Dedifferentiated amniotic fluid mesenchymal stem cell (primary cell): ENCODE results near the gene ADIPOR1.
"Not testable (repeated sequence)": the region's sequence is repeated elsewhere in the genome, so short reads cannot be mapped to it uniquely, and the experiment has no call there.

ENCODE experiments used
- DNase-seq: peaks from one replicate; pipeline ENCODE4 v3.0.0-alpha.2; 2016; ENCODE audit errors: extremely low spot score

ADIPOR1 gene, protein sequence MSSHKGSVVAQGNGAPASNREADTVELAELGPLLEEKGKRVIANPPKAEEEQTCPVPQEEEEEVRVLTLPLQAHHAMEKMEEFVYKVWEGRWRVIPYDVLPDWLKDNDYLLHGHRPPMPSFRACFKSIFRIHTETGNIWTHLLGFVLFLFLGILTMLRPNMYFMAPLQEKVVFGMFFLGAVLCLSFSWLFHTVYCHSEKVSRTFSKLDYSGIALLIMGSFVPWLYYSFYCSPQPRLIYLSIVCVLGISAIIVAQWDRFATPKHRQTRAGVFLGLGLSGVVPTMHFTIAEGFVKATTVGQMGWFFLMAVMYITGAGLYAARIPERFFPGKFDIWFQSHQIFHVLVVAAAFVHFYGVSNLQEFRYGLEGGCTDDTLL

DNA sequence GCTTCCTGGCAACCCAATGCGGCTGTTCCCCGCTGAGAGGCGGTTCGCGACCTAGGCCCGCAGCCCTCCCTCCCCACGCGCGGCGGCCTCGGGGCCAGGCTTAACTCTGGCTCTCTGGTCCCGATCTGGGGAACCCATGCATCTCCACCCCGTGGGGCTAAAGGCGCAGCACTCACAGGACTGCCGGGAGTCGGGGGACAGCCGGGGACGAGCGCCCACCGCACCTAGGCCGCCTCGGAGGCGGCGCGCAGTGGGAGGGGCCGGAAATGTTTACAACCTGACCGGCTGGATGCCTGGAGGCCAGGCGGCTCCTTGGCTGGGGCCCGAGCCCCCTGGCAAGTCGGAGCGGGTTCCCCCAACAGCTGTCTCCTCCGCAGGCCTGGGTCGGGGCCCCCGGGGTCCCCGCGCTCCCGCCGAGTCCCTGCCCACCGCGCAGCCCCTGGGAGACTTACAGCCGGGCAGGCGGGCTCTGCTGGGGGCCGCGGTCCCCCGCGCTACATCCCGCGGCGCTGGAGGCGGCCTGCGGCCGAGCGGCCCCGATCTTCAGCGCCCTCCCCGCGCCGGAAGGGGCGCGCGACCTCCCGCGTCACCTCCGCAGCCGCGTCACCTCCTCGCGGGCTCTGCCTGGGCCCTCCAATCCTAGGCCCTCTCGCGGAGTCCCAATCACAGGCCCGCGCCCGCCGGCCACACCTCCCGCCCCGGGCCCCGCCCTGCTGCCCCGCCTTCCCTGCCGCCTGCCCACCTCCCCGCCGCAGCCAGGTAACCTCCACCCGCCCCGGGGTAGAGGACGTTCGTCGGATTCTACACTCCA lies at the start of gene ADIPOR1:
ADIPOR1 (minus strand) TSS at position 580 of the 811 bp plus-strand sequence. CDS start 7,242 bp downstream, outside the sequence.
- peak; percentile 71 for DNase-seq

DNA sequence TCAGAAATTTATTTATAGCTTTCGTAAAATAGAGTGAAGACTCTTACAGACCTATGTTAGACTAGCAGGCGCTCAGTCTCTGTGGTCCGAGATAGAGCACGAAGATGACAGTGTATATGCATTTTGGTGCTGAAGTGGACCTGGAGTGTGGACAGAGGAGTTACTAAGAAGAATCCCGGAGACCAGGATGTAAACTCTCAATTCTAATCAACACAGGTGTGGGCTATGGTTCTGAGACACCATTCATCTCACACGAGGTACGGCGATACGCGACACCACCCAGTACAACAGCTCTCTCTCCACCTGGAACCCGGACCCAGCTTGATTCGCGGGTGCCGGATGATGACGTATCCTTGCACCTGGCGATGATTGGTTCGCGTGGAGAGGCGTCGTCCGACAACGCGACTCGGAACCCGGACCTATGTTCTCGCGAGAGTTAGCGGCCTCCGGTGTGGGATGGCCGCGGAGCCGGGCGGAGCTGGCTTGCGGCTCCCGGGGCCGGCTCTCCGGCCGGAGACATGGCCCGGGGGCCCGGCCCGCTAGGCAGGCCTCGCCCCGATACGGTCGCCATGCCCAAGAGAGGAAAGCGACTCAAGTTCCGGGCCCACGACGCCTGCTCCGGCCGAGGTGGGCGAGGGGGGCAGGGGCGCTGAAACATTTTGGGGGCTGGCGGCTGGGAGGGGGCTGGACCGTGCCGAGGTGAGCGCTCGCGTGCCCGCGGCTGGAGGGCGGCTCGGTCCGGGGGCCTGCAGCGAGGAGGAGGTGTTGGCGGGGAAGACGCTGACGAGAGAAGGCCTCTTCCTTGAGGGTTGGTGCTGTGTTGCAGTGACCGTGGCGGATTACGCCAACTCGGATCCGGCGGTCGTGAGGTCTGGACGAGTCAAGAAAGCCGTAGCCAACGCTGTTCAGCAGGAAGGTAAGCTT lies 49.1 kb upstream of the ADIPOR1 start, which contains the start of gene TMEM183A:
TMEM183A (plus strand) TSS at position 427 of the 924 bp plus-strand sequence; CDS start at position 519, 92 bp downstream.
- peak; percentile 98 for DNase-seq

DNA sequence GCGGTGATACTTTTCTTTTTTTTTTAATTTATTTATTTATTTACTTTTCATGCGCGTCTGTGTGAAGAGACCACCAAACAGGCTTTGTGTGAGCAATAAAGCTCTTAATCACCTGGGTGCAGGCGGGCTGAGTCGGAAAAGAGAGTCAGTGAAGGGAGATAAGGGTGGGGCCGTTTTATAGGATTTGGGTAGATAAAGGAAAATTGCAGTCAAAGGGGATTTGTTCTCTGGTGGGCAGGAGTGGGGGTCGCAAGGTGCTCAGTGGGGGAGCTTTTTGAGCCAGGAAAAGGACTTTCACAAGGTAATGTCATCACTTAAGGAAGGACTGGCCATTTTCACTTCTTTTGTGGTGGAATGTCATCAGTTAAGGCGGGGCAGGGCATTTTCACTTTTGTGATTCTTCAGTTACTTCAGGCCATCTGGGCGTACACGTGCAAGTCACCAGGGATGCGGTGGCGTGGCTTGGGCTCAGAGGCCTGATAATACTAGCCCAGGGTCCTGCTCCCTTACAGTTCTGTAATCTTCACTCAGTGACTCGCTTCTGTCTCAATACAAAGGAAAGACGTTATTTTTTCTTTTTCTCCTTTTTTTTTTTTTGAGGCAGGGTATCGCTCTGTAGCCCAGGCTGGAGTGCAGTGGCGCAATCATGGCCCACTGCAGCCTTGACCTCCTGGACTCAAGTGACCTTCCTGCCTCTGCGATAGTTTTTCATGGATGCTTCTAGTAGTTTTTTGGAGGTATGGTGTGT lies 47.5 kb upstream of the ADIPOR1 start:
- DNase-seq, result not testable (repeated sequence)

DNA sequence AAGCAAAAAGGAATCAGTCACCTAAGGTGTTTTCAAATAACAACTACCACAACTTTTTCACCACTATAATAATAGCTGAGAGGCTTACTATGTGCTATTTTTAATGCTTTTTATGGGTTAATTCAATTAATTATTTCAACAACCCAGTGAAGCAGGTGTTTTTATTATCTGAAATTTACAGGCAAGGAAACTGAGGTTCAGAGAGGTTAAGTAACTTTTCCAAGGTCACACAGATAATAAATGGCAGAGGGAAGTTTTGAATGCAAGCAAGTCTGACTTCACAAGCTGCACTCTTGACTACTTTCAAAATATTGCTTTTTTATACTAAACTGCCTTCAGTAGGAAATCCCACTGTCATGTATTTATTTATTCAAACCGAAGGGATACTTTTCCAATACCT lies 44.8 kb upstream of the ADIPOR1 start:
- DNase-seq, result no peak

DNA sequence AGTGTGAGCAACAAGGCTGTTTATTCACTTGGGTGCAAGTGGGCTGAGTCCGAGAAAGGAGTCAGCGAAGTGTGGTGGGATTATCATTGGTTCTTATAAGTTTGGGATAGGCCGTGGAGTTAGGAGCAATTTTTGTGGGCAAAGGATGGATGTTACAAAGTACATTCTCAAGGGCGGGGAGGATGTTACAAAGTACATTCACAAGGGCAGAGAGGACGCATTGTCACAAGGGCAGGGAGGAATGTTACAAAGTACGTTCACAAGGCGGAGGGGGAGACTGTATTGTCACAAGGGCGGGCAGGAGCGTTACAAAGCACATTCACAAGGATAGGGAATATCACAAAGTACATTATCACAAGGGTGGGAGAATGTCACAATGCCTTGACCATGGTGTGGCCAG lies 43.9 kb upstream of the ADIPOR1 start:
- no peak for DNase-seq

DNA sequence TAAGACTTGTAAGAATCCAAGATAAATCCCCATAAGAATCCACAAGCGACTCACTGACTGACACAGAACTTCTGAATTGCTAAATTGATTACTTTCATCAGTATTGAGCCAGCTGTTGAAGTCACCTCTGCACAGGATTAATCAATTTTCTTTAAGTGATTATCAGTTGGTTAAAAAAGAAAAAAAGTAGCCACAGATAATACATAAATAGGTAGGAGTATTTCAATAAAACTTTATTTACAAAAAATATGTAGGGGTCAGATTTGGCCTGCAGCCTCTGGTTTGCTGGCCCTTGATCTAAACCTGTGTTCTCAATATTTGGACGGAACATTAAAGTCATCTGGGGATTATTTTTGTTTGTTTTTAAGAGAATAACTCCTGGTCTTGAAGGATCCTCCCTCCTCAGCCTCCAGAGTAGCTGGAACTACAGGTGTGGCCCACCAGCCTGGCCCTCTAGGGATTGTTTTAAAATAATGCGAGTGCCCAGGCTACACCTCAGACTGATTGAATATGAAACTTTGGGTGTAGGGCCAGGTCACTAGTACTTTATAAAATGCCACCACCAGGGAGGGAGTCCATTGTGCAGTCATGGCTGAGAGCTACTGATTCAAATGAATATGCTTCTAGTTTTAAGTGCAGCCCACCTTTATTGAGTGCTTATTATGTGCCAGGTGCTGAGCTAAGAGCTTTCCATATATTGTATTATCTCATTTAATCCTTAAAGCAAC lies 42.3 kb upstream of the ADIPOR1 start:
- DNase-seq, result no peak

DNA sequence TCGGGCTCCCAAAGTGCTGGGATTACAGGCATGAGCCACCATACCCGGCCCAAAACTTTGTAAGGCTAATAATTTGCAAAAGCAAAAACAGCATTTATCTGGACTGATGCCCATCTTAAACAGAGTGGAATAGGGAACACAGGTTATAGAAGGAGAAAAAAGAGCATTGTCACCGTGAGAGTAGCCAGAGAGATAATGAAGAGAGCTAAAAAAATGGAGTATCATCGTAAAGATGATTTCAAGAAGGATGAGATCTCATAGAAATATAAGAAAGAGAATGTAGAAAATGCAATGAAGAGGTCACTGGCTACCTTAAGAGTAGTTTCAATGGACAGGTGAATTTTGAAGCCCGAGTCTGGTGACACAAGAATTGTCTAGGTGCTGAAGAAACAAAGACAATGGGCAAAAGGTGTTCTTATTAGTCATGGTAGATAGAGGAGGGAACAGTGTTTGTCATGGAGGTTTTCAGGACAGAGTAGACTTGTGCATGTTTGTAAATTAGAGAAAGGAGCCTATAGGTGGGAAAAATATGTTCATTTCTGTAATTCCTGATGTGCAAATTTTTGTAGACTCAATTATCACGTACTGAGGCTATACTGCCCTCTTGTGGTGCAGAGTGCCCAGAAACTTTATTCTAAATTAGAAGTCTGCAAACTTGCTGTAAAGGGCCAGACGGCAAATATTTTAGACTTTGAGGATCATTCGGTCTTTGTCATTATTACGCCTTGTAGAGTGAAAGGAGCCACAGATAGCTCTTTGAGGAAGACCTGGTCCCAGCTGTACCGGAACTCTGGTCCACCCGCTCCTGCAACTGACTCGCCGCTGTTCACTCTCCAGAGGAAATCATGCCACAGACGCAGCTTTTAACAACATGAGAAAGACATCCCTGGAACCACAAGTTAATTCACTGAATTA lies 41.0 kb upstream of the ADIPOR1 start:
- peak; percentile 66 for DNase-seq

DNA sequence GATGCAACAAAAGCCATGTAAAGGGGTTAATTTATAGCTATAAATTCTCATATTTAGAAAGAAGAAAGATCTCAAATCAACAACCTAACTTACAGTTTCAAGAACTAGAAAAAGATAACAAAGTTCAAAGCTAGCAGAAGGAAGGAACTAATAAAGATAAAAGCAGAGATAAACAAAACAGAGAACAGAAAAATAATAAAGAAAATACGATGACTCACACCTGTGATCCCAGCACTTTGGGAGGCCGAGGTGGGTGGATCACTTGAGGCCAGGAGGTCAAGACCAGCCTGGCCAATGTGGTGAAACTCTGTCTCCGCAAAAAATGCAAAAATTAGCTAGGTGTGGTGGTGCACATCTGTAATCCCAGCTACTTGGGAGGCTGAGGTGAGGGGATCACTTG lies 36.6 kb upstream of the ADIPOR1 start:
- DNase-seq, result no peak

DNA sequence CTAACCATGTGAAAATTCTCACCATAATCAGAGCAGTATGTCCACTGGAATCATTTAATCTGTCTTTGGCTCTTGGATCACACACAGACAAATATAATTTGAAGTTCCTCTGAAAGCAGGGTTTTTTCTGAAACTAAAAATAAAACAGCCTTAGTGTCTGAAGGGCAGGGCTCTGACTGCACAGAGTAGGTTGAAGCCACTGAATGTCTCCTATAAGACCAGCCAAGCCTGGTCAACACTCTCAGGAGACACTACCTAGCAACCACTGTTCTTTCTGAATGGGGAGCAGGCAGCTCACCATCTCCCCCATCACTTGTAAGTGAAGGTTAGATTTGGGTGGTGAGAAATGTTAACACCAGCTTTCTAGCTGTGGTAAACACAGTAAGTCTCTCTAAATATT lies 33.0 kb upstream of the ADIPOR1 start:
- no peak for DNase-seq

DNA sequence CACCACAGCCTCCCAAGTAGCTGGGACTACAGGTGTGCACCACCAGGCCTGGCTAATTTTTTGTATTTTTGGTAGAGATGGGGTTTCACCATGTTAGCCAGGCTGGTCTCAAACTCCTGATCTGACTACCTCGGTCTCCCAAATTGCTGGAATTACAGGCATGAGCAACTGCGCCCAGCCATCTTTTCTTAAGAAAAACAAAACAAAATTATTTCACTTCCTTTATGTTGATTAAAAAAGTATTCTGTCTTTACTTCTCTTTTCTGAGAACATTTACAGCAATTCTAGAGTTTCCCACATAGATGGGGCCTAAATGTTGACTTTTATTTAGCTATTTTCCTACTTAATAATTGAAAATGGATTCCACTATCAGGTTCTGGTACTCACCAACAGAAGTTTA lies 31.8 kb upstream of the ADIPOR1 start:
- no peak for DNase-seq

DNA sequence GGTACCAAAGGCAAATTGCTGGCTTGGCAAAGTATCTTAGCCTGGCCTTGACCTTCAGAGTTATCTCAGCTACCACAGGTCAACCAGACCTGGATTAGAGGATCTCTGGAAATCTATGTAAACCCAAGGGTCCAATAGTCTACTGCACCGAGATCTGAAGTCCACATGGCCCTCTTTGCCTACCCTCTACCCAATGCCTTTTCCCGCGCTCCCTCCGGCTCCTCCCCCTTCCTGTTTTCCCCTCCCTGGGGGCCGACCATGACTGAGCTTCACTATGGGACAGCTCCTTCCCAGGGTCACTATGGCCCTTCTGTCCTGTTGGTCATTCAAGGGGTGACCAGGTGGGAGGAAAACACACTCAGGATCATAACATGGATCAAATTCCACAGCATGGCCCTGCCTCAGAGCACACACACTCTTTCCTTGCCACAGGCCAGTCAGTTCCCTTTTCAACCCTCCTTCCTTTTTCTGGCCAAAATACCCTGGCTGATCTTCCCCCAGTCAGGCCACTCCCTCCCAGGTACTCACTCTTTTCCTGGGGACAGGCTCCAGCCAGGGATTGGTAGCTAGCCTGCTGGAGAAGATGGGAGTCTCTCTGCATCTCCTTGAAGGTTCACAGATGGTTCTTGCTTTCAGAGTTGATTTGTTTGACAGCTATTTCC lies 29.9 kb upstream of the ADIPOR1 start:
- no peak for DNase-seq

DNA sequence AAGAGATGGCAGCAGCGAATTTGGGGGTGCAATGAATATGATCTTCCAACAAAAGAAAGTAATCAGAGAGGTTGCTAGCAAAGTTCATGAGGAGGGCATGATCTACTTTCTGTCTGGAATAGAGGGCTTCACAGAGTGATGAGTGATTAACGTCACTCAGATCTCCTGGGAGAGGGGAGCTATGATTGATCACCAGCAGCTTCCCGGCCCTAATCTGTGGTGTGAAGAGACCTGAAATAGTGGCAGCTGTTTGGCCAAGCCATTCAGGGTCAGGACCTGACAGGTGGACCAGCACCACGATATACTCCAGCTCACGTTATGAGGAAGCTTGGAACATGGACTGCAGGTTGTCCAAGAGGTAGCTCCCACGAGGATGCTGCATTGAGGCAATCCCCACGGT lies 29.1 kb upstream of the ADIPOR1 start:
- DNase-seq, result no peak

DNA sequence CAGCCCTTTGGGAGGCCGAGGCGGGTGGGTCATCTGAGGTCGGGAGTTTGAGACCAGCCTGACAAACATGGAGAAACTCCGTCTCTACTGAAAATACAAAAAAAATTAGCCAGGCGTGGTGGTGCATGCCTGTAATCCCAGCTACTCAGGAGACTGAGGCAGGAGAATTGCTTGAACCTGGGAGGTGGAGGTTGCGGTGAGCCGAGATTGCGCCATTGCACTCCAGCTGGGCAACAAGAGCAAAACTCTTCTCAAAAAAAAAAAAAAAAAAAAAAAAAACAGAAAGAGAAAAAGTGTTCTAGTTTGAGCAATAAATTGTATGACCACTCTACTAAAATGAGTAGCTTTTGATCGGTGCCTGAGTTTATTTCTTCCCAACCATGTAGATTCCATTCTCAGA lies 28.0 kb upstream of the ADIPOR1 start:
- DNase-seq, result not testable (repeated sequence)

DNA sequence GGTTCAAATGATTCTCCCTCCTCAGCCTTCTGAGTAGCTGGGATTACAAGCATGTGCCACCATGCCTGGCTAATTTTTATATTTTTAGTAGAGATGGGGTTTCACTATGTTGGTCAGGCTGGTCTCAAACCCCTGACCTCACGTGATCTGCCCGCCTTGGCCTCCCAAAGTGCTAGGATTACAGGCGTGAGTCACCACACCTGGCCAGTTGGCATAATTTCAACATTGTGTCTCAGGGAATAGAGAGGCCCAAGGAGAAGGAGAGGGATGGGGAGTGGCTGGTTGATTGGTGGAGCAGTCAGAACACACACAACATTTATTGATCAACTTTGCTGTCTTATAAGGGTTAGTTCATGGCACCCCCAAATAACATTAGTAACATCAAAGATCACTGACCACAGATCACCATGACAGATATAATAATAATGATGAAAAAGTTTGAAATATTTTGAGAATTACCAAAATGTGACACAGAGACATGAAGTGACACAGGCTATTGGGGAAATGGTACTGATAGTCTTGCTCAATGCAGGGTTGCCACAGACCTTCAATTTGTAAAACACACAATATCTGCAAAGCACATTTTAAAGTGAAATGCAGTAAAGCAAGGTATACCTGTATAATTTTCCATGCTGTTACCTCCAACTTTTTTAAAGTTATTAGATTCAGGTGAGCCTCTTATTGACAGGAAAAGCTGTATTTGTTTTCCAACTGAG lies 24.8 kb upstream of the ADIPOR1 start:
- DNase-seq, result no peak

DNA sequence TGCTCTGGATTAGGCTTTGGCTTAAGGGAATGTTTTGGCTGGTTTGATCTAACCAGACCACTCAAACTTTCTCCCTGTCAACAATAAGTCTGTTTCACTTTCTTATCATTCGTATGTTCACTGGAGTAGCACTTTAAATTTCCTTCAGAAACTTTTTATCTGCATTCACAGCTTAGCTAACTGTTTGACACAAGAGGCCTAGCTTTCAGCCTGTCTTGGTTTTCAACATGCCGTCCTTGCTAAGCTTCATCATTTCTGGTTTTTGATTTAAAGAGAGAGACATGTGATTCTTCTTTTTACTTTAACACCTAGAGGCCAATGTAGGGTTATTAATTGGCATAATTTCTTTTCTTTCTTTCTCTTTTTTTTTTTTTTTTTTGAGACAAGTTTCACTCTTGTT lies 23.8 kb upstream of the ADIPOR1 start:
- no peak for DNase-seq

DNA sequence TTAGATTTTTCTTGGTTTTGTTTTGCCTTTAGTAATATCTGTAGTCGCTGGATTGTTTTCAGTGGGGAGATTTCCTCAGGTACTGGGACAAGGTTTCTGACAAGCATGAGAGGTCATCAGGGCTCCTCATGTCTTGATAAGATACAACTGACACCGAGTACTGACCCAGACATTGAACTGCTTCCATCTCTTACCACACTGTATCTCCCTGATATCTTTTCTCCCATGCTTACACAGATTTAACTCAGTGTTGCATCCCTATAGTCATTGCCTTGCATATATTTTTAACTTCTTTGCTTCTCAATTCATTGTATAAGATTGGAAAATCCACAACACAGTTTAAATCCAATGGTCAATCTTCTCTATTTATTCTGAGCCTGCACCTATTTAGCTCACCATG lies 21.3 kb upstream of the ADIPOR1 start:
- no peak for DNase-seq

DNA sequence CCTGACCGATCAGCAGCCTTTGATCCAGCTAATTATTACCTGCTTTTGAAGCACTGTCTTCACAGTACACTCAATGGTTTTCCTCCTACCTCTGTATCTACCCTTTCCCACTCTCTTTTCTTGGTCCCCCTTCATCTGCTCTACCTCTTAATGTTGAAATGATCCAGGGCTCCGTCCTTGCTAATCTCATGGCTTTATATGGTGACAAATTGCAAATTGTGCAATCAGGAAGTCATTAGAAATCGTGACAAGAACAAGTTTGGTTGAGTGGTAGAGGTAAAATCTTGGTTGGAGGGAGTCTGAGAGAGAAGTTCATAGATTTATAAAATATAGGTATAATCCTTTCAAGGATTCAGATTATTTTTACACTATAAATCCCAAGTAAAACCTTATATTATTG lies 18.5 kb upstream of the ADIPOR1 start:
- no peak for DNase-seq

DNA sequence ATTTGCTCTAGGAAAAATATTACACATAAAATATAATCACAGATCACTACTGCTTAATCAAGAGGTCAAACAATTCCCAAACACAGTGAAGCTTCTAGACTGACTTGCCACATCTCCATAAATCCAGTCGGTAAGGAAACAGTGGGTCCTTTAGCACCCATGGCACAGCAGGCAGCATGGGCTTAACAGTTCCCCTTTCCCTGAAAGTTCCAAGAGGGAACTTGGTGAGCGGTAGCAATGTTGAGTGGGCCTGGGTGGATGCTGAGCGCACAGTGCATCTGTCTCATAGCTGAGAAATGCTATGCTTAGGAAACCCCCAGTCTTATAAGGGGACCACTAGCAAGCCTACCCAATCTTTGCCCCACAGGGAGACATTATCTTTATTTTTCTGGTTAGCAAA lies 16.7 kb upstream of the ADIPOR1 start:
- DNase-seq, result no peak
